ENCODE measurements around the gene MTMR6.

MTMR6 gene

DNA sequence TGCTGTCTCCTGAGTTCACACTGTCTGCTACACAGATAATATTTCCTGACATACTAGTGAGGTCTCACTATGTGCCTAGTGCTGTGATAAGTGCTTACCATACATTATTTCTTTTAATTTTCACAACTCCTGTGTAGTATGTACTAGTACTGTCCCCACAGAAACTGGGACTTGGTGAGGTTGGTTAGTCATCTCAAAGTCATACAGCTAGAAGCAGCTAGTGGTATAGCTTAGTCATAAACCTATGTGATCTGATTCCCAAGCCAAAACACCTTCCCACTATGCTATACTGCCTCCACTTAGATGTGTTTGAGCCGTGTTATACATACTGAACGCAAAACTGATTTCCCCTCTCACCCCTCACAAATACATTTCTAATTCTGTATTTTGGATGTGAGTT is 10.5 kb downstream of the MTMR6 start:
- DNase-seq, result no peak

DNA sequence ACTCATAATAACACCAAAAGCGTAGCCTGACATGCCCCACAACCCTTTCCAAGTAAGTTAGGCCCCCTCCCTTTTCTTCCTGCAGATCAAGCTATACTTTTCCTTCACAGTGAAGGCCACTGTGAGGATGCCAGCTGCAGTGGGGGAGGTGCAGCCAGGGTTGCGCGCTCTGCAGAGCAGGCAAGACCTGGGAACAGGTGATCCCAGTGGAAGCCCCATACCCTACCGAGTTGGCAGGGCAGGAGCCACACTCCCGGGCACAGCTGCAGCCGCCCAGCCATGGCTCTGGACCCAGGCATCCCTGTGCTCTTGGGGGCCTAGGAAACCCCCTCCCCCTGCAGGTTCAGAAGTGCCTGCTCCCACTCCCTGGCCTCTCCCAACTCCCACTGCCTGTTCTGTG is 18.7 kb downstream of the MTMR6 start:
- no peak for DNase-seq

DNA sequence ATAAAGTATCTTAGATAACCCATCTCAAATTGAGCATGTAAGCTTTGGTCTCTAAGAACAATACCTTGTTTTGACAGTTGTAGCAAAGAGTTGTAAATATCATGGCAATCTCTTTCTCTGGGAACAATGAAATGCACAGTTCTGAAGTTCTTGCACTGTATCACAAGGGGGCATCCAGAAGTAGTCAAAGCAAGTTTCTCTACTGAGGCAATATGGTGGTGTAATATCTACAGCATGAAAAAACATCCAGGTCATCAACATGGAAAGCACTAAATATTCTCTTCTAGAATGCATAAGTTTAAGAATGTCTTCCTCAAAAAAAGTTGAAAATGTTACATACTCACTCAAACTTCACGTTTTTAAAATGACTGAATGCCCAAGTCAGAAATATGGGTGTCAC is 19.6 kb downstream of the MTMR6 start:
- no peak for DNase-seq

DNA sequence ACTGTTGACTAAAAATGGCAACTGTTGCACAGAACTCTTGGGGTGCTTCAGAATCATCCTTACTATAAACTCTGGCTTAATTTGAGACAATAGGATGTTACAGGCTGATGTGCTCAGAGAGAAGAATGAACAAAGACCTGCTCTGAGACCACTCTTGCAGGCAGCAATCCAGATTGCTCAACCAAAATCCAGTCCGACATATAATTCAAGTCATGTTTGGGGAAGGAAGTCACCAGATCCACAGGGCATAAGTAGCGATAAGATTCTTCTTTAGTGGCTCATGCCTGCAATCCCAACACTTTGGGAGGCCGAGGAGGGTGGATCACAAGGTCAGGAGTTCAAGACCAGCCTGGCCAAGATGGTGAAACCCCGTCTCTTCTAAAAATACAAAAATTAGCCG is 20.6 kb downstream of the MTMR6 start:
- DNase-seq, result no peak

DNA sequence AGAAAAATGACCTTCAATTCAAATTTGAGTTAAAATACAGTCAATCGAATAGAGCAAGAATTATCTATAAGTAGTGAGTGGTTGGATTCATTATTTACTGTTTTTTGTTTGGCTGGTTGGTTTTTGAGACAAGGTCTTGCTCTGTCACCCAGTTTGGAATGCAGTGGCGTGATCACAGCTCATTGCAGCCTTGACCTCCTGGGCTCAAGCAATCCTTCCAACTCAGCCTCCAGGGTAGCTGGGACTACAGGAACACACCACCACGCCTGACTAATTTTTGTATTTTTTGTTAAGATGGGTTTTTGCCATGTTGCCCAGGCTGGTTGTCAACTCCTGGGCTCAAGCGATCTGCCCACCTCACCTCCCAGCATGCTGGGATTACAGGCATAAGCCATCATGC is 25.0 kb downstream of the MTMR6 start:
- DNase-seq, result no peak

DNA sequence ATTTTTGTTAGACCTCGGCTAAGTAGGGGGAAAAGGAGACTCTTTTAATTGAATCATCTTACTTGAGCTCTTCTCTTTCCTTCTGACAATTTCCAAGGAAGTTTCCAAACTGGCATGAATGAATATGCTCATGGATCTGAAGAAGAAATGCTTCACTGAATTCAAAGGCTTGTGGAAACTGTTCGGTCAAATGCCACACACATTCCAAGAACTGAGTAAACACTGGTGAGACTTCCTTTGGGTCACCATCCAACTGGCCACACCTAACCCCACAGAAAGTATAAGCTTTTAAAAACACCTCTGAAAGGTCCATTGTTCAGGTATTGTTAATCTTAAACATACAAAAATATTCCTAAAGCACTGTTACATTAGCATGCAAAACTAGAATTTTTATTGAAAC is 33.6 kb downstream of the MTMR6 start:
- no peak for DNase-seq

DNA sequence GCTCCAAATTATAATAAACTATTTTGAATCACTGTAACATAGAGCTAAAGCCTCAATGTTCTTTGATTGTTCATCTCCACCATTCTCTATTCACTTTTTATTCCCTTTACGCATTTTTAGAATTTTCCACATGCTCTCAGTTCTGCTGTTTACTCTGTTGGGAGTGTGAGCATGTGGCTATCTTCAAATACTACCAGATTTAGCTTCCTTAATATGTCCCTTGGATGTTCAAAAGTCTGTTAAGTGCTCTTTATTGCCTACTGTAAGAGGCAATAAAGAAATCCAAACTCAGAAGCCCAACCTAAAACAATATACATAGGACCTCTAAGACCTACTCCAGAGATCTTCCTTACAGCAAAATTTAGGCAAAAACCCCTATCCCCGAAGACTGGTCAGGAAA is 34.5 kb downstream of the MTMR6 start:
- no peak for DNase-seq

DNA sequence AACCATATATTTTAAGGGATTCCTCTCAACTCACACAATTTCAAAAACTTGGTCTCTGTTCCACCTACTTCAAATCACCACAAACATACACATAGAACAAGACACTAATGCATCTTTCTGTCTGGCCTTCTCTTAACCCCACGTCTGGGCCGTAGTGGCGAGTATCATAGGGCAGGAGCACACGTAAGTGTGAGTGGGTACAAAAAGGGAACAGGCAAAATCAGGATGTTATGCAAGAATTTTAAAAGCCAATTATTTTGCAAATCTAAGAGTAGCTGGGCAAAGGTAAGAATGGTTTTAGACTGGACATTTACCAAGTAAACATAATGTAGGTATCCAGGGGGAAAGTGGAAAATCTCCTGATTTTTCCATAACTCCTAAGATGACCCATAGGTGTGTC is 35.1 kb downstream of the MTMR6 start:
- no peak for DNase-seq

DNA sequence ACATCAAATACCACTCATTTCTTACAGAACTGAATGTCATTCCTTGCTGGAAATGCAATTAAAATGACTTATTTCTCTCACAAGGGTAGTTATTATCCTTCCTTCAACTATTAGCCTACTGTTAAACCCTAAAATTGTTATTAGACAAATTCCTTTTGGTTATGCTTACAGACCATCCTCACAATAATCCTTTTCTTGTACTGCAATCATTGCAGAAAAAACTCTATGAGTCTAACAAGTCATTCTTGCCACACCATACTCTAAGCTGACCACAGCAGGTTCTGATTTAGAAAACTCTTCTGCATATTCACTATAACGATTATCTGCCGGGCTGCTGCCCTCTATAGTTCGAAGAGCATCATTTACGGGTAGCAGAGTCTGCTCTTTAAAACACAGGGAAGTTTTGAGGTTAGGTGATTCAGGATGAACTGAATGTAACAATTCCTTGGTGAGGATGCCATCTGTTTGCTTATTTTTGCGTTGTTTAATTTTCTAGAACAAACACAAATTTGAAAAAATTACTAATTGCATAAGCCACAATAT is 38.2 kb downstream of the MTMR6 start:
- no peak for DNase-seq

DNA sequence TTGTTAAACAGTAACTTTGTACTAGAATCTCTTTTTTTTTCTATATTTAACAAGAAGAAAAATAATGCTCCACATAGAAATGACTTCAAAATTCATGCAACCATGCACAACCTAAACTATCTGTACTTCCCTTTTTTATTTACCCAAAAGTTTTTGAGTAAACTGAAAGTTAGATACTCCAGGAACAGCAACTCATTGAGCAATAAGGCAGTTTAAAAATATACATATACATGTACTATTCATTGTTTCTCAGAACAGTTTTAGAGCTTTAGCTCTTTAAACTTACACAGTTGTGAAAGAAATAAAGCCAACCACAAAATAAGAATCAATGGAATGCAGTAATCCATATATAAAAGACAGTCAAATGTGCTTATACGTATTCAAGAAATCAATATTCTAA is 39.2 kb downstream of the MTMR6 start:
- no peak for DNase-seq

DNA sequence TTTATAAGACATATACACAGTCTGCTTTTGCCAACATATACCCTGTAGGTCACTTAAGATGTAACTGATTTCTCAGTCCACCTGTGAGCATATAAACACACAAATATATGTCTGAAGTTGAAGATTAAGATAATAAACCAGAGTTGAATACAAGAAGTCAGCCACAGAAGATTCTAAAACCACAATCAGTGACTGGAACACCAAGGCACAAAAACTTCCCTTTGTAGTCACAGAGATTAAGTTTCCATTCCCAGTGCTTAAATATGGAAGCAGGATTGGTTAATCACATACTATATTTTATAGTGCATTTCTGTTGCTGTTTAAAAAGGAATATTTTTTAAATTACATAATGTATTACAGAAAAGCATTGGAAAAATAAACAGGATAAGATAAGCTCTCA is 39.9 kb downstream of the MTMR6 start:
- no peak for DNase-seq

DNA sequence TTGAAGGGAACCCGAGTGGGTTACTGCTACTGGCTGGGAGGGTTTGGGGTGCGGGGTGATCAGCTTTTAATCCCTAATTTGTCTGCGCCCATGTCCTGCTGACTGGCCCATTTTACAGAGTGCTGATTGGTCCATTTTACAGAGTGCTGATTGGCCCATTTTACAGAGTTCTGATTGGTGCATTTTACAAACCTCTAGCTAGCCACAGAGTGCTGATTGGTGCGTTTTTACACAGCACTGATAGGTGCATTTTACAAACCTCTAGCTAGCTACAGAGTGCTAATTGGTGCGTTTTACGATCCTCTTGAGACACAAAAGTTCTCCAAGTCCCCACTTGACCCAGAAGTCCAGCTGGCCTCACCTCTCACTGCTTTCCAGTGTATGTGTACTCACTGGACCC is 43.2 kb downstream of the MTMR6 start:
- DNase-seq, result no peak

DNA sequence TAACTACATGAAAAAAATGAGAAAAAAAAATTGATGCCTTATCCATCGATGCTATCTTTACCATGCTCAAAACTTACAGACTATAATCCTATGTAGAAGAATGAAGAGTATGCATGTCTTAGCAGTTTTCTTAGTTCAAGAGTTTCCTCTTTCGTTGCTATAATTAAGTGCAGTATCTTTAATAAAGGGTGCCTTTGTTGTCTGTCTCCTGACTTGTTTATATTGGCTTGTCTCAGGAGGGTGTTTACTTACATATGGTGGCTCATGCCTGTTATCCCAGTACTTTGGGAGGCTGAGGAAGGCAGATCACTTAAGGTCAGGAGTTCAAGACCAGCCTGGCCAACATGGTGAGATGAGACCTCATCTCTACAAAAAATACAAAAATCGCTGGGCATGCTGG is 44.3 kb downstream of the MTMR6 start:
- no peak for DNase-seq

DNA sequence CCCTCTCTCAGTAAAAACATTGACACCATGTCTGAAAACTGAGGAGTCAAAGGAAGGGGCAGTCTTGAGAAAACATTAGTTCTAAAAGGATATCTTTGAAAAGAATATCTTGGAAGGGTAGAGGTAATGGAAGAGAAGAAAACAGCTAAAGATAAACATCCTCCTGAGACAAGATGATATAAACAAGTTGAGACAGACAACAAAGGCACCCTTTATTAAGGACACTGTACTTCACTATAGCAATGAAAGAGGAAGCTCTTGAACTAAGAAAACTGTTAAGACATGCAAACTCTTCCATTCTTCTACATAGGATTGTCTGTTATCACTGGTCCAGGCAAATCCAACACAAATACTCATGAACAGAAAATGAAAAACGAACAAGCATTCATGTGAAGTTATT is 46.3 kb downstream of the MTMR6 start:
- DNase-seq, result no peak

DNA sequence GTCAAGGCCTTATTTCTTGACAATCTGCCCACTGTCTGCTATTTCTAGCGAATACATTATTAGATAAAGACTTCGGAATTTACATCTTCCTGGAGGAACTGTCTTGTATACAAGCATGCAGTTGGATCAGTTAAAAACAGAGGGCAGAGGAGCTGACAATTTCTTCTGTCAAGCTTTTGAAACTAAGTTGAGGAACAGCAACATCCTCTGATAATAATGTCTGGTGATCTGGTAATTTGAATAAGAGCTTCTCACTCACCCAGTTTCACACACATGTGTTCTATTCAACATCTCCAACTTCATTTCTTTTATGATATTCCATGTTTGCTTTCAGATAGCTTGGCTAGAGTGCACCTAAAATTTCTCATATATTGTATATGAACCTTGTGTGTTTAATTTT is 50.2 kb downstream of the MTMR6 start:
- DNase-seq, result no peak

DNA sequence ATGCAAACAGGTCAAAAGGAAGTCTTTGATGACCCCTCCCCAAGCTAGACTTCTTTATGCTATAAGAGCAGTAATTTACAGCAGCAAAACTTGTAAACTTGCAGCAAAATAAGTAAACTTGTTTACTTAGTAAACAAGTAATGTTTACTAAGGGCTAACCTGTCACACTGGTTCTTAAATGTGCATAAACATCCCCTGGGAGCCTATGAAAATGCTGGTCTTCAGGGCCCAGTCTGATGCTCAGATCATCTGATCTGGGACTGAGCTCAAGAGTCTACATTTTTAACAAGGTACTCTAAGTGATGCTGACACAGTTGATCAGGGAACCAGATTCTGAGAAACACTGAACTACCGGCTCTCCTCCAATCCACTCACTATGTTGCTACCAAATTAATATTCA is 53.4 kb downstream of the MTMR6 start:
- DNase-seq, result no peak

DNA sequence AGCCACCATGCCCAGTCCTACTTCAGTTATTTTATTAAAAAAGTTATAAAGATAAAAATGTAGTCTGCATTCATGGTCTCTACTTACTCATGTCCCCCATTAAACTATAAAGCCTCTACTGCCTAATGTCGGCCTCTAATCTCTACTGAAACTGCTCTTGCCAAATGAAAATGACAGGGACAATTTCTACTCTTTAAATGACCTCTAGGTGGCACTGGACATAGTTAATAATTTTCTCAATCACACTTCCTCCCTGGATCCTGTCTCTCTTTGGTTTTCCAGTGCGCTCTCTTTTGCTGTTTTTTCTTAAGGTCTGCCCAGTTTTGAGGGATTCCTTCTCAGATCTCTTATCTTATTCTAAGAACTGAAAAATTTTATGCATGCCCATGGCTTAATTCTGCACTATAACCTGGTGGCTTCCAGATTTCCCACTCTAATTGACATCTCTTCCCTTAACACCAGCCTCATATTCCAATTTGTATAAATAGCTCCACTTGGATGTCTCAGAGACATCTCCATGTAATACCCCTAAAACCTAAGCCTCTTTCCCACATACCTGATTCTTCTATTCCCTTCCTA is 54.3 kb downstream of the MTMR6 start:
- DNase-seq, result no peak

DNA sequence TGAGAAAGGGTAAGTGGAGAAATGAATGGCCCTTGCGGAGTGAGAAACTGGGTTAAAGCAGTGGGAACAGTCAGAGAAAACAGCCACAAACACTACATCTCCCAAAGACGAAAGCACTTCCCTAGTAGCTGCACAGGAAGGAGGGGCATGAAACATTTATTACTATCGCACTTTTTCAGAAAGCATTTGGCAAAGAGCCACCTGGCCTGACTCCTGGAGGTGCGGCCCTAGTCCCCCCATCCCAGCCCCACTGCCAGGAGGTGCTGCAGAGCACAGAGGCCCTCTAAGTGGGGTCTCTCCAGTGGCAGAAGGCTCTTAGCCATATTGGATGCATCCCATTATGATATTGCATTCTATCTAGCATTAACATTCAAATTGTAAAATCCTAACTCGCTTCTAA is 55.8 kb downstream of the MTMR6 start:
- DNase-seq, result no peak

DNA sequence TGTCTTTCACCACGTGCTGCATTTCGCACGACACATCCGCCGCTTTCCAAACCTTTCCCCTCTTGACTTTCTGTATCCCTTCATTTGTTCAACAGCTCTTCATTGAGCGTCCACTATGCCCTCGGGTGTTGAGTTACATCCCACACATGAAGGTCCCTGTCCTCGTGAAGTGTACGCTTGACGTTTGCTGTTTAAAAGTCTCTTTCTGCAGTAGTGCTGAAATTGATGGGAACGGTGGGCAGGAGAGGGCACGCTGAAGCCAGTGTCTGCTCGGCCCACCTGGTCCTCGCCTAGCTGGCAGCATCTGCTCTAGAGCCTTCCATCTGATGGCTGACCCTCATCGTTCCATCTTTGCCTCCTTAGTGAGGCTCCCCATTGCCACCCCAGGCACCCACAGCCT is 59.6 kb downstream of the MTMR6 start:
- no peak for DNase-seq

DNA sequence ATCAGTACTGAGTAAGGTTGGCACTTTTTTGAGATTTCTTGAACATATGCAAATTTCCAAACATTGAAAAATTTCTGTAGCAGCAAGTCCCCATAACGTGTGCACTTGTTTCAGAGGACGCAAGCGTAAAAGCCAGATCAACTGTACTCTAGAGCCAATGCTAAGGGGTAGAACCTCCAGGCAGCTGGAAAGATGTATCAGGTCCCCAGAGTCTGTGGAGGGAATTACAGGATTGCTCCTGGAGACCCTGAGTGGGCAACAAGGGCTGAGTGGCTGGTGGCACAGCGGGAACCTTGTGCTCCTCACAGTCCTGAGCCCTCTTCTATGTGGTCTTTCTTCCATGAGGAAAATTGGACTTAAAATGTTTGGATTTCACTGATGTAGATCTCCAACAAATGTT is 61.3 kb downstream of the MTMR6 start:
- no peak for DNase-seq

DNA sequence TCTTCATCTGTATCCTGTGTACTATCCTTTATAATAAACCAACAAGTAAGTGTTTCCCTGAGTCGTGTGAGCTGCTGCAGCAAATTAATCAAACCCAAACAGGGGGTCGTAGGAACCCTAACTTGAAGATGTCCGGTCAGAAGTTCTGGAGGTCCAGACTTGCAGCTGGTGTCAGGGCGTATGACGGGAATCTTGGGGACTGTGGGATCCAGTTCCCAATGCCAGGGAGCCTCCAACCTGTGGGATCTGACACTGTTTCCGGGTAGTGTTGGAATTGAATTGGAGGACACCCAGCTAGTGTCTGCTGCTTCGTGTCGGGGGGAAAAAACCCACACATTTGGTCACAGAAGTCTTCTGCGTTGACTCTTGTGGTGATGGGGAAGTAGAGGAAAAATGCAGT is 63.1 kb downstream of the MTMR6 start:
- DNase-seq, result no peak

DNA sequence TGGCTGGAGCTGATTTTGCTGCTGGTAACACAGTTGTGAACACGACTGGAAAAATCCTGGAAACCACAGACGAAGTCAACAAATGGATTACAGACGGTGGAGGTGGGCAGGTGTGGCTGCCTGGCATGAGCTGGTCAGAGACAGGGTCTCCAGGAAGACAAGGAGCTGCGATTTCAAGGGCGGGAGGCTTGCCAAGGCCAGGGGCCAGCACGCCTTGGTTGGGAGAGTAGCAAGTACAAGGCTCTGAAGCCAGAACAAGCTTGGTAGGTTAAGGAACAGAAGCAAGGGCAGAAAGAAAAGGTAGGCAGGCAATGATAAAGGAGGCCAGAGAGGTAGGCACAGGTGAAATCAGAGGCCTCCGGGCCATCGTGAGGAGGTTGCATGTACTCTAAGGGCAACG is 64.5 kb downstream of the MTMR6 start:
- no peak for DNase-seq

DNA sequence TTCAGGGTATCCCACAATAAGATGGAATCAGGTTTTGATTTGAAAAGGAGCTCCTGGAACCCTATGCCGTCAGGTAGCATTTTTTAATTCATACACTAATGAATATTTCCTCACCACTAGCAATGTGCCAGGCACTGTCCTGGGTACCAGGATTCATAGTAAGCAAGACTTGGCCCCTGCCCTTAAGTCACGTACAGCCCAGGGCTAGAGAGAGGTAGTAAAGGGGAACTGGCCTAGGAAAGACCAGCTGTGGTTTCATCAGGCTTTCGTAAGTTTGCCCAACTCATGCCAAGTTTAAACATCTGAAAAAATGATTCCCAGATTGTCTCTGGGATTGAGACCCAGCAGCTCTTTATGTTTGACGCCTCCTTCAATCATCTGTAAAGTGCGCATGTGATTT is 69.3 kb downstream of the MTMR6 start:
- DNase-seq, result no peak

DNA sequence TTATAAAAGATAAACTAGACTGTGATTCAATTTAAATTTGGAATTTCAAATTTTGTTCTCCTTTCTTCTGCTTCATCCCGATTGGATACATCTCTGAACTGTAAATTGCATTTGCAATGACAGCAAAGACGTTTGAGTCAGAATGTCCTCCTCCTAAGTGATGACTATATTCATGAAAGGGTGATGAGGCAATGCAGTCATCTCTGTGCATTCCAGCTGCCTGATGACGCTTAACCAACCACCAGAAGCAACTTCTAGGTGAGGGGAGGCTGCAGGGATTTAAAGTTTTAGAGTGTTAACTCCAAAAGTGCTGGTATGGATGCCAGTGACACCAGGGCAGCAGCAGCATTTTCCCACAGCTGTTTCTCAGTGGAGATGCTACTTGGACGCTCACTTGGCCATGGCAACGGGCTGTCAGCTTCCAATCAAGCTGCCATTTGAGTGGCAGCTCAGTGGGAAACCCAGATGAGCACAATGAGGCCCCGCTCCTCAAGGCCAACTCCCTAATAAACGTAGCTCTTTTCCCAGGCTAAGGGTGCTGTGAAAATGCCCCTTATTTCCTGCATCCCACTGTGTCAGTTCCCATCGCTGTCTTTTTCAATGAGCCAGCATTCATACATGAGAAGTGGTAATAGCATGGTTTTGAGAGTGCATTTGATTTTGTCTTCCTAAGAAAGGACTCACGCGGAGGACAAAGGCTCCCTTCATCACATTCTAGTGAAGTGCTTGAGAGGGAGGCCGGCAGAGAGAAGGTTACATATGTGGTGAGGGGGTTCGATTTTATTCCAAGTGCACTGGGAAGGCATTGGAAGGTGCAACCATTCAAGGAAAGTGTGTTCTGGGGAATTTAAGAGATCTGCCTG is 70.0 kb downstream of the MTMR6 start:
- no peak for DNase-seq

DNA sequence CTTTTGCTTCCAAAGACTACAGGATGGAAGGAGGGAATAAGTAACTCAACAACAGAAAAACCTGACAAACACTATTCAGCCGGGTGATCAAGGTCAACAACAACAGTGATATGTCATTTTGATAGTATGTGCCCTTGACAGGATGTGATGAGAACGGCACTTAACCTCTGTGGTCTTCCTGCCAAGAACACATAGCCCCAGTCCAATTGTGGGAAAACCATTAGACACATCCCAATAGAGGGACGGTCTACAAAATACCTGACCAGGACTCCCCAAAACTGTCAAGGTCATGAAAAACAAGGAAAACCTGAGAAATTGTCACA is 72.1 kb downstream of the MTMR6 start:
- DNase-seq, result no peak

Data from right forelimb (tissue), 1 donor.